ENCODE measurements around the gene FNDC8. TPM values are rescaled to one million over a fixed set of nuclear protein-coding genes. Genes with fewer than 3 reads are reported as not detected.

Gene FNDC8
- polyA plus RNA-seq (ENCODE audit: low read depth in 6 of 6), result not detected

DNA sequence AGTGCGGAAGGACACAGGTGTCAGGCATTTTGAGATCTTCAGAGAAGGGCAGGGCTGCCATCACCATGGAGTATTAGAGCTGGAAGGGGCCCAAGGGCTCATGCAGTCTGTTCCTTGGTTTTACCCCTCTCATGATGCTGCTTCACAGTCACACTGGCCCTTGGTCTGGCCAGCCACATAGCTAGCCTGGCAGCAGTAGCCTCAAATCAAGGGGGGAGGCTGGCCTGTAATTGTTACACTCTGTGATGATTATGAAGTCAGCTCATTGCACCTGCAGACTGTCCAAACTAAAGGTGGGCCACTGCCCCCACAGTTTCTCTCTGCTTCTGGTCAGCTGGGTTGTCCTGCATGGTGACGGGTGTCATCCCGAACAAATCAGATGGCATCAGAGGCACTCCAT lies at the start of gene FNDC8:
Gene FNDC8 (plus strand): TSS at position 301 of the 400 bp plus-strand sequence. CDS start 79 bp downstream, at position 380.
- H3K36me3 Mint-ChIP-seq, result no peaks in the 10 kb centered on the region
- H3K27ac Mint-ChIP-seq, result peak within 1 kb of the TSS in 1 of 6 donors; percentile 42
- DNase-seq (no peak), ATAC-seq (ENCODE audit: low read depth in 2 of 2) (no peak)
- H3K9me3 Mint-ChIP-seq, result no peaks in the 10 kb centered on the region
- H3K4me1 Mint-ChIP-seq, result peaks cover 16 to 28% (median 21%) of the 10 kb centered on the region in 3 donors
- H3K4me3 Mint-ChIP-seq, result peak within 1 kb of the TSS in 7 of 8 donors; percentile 10 to 94 (median 56)
- no peaks in the 10 kb centered on the region for H3K27me3 Mint-ChIP-seq

DNA sequence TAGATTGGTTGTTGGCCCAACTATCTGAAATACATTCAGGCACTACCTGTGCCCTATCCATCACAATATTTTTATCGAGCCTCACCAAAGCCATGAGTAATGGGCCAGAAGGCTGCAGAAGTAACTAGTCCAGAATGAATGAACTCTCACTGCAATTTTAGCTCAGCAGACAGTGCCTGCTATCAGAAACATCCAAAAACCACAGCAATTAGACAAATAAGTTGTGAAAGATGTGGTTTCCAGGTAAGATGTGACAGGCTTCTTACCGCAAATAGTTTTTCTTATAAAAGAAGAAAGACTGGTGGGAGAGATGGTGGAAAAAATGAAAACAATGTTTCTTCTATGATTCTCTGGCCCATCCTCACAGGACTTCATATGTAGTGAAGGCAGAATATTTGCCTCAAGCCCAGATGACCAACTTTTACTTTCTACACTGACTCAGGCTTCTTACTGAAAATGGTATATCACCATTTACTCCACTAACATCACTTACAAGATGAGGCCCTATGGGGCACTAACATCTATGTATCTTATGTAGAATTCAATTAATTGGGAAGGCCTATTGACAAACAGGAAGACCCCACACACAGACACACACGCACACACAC lies 48.1 kb upstream of the FNDC8 start:
- no peak for DNase-seq

DNA sequence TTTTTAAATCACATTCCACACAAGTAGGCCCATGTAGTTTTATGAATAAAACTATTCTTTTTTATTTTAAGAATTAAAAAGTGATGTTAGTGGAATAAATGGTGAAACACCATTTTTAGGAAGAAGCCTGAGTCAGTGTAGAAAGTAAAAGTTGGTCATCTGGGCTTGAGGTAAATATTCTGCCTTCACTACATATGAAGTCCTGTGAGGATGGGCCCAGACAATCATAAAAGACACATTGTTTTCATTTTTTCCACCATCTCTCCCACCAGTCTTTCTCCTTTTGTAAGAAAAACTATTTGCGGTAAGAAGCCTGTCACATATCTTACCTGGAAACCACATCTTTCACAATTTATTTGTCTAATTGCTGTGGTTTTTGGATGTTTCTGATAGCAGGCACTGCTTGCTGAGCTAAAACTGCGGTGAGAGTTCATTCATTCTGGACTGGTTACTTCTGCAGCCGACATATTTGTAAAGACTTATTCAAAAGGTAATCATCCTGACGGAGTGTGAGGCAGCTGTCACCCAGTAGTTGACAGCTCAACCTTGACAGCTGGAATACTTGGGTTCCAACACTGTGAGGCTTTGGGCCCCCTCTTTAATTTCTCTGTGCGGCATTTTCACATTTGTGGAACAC lies 47.3 kb upstream of the FNDC8 start:
- H3K4me3 Mint-ChIP-seq, result no peak overlapping the region
- peaks cover 14 to 27% (median 19%) of the 10 kb centered on the region in 3 donors for H3K4me1 Mint-ChIP-seq
- H3K36me3 Mint-ChIP-seq, result no peaks in the 10 kb centered on the region
- H3K27ac Mint-ChIP-seq, result peak overlapping the region in 2 of 6 donors; percentile 44 to 49
- no peaks in the 10 kb centered on the region for H3K27me3 Mint-ChIP-seq
- H3K9me3 Mint-ChIP-seq, result no peaks in the 10 kb centered on the region
- no peak for DNase-seq
- ATAC-seq (ENCODE audit: low read depth in 2 of 2), result no peak

More for the DNA sequence above, 48.1 kb upstream of the FNDC8 start:
- Mint-ChIP-seq H3K4me3 (no peak overlapping the region), H3K4me1 (peaks cover 16 to 35% (median 26%) of the 10 kb centered on the region in 3 donors), H3K27me3 (no peaks in the 10 kb centered on the region), H3K36me3 (no peaks in the 10 kb centered on the region), H3K9me3 (no peaks in the 10 kb centered on the region), H3K27ac (peak overlapping the region in 2 of 6 donors; percentile 44 to 49)
- no peak for ATAC-seq (ENCODE audit: low read depth in 2 of 2)

DNA sequence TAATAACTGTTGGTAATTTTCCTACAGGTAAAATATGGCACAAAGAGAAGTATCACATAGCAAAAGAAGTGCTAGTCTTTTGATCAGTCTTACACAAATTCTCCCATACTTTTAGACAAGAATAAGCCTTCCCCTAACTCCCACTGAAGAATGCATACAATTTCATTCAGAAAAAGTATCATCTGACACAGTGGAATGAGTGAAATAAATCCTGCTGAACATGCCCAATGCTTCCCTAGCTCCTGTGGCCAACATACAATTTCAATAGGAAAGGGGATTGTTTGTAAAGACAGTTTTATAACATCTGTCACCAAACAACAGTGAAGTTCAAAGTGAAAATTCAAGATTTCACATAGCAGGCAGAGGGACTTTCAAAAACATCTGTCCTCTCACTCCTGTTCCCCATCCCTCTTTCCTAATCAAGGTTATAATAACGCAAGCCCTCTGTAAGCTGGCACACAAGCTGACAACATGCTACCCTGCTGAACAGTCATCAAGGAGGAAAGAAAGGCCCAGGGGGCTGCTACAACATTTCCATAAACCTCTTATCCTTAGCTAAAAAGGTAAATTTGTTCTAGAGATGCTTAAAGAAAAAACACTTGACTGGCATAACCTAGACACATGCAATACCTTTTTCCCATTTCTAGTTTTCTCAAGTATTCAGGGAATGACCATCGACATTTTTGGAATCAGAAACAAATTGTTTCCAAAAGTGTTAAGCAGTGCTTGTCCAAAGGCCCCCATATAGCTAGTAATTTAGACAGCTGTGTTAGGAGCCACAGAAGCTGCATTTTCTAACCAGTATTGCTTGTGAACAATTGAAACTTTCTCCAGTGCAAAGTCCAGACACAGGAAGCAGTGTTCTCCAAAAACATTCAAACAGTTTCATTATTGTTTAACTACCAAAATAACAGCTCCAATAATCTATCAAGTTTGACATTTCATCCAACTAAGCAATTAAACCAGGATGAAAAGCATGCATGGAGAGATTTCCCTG lies 46.4 kb upstream of the FNDC8 start:
- H3K4me3 Mint-ChIP-seq, result no peak overlapping the region
- no peaks in the 10 kb centered on the region for H3K9me3 Mint-ChIP-seq
- no peaks in the 10 kb centered on the region for H3K36me3 Mint-ChIP-seq
- H3K4me1 Mint-ChIP-seq, result peaks cover 5 to 22% (median 10%) of the 10 kb centered on the region in 3 donors
- DNase-seq (no peak), ATAC-seq (ENCODE audit: low read depth in 2 of 2) (no peak)
- H3K27ac Mint-ChIP-seq, result peak overlapping the region in 2 of 6 donors; percentile 4 to 17
- H3K27me3 Mint-ChIP-seq, result no peaks in the 10 kb centered on the region

DNA sequence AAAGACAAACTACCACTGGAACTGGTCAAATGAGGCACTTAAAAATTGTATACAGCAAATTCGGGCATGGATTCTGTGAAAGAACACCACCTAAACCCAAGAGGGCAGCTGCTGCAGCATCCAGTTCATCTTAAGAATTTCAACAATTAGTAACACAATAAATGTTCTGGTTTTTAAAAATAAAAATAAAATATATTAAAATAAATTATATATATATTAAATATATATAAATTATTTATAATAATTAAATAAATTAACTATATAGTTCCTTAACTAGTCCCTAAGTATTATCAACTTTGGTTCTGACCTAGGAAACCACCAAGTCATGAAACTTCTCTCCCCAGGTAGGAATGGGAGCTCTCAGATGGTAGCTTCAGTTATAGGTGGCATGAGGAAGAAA lies 44.5 kb upstream of the FNDC8 start:
- Mint-ChIP-seq H3K36me3 (no peaks in the 10 kb centered on the region), H3K9me3 (no peaks in the 10 kb centered on the region), H3K4me3 (no peak overlapping the region), H3K4me1 (peaks cover 4 to 35% (median 10%) of the 10 kb centered on the region in 3 donors), H3K27me3 (no peaks in the 10 kb centered on the region), H3K27ac (no peak overlapping the region)
- ATAC-seq (ENCODE audit: low read depth in 2 of 2) (no peak), DNase-seq (no peak)

DNA sequence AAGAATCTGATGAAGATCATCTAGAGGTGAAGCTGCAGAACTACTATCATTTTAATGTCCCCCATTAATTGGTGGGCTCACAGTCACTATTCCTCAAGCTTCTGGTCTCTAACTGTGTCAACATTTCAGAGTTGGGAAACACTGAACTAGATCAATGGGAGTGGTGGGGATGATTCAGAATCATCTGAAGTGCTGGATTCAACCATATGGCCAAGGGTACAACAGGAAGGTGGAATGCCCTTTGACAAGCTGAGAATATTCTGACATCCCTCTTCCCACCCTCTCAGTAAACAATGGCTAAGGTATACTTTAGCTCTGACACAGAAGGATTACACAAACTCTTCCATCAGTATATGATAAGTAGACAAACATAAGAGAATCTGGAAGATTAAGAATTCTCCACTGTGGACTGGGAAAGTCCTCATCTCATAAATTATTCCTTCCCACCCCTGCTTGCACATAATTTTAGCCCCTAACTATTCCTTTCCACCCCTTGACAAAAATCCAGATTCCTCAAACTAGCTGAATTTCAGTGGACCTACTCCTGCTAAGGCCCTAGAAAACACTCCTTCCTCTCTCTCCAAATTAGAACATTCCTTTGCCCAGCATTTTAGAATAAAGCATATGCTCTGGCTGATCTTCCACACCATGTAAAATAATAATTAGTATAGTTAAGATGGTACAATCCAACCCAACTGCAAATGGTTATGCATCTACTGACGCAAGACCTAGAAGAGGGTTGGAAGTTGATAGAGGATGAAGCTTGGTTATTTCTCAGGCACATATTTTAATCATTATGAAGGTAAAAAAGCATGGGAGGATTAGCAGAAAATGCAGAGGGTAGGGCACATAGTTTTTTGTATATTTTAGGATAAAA lies 41.6 kb upstream of the FNDC8 start:
- ATAC-seq (ENCODE audit: low read depth in 2 of 2) (no peak), DNase-seq (no peak)
- H3K27me3 Mint-ChIP-seq, result no peaks in the 10 kb centered on the region
- no peaks in the 10 kb centered on the region for H3K9me3 Mint-ChIP-seq
- peak overlapping the region in 1 of 6 donors; percentile 13 for H3K27ac Mint-ChIP-seq
- peaks cover 0 to 23% (median 9%) of the 10 kb centered on the region in 3 donors for H3K4me1 Mint-ChIP-seq
- H3K36me3 Mint-ChIP-seq, result no peaks in the 10 kb centered on the region
- H3K4me3 Mint-ChIP-seq, result no peak overlapping the region

DNA sequence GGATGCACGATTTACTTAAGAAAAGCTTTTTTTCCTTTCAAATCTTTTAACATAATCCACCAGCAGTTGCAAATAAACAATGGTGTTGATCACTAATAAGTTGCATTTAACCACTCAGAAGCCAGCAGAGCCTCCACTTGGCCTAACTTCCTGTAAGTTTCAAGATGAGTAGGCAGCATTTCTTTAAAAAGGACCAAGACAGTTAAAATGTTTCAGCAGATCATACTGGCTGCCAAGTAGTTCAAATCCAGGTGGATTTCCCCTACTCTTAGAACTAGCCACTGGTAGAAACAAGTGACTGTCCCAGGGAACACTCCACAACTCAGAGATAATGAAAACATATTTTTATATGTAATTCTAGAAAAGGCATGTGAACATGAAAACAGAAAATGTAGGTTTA lies 40.9 kb upstream of the FNDC8 start:
- ATAC-seq (ENCODE audit: low read depth in 2 of 2) (no peak), DNase-seq (no peak)
- Mint-ChIP-seq H3K4me1 (peaks cover 0 to 23% (median 9%) of the 10 kb centered on the region in 3 donors), H3K4me3 (no peak overlapping the region), H3K27ac (peak overlapping the region in 2 of 6 donors; percentile 31 to 36), H3K36me3 (no peaks in the 10 kb centered on the region), H3K9me3 (no peaks in the 10 kb centered on the region), H3K27me3 (no peaks in the 10 kb centered on the region)

DNA sequence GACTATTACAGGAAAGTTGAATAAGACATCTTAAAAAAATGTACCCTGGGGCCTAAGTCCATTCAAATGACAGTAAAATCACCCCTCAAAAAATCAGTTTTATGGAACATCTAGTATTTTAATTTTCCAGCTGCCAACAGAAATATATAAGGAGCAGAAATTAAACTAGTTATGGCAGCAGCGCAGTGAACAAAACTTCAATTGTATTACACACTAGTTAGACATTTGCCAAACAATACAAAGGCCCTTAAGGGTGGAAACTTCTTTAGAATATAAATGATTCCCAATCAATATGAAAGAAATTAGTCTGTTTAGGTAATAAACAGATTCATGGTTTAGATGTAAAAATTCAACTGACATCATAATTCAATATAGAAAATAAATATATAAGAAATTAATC lies 39.8 kb upstream of the FNDC8 start:
- H3K36me3 Mint-ChIP-seq, result no peaks in the 10 kb centered on the region
- ATAC-seq (ENCODE audit: low read depth in 2 of 2) (no peak), DNase-seq (no peak)
- H3K4me3 Mint-ChIP-seq, result no peak overlapping the region
- H3K9me3 Mint-ChIP-seq, result no peaks in the 10 kb centered on the region
- no peaks in the 10 kb centered on the region for H3K27me3 Mint-ChIP-seq
- H3K27ac Mint-ChIP-seq, result no peak overlapping the region
- peaks cover 0 to 29% (median 9%) of the 10 kb centered on the region in 3 donors for H3K4me1 Mint-ChIP-seq

DNA sequence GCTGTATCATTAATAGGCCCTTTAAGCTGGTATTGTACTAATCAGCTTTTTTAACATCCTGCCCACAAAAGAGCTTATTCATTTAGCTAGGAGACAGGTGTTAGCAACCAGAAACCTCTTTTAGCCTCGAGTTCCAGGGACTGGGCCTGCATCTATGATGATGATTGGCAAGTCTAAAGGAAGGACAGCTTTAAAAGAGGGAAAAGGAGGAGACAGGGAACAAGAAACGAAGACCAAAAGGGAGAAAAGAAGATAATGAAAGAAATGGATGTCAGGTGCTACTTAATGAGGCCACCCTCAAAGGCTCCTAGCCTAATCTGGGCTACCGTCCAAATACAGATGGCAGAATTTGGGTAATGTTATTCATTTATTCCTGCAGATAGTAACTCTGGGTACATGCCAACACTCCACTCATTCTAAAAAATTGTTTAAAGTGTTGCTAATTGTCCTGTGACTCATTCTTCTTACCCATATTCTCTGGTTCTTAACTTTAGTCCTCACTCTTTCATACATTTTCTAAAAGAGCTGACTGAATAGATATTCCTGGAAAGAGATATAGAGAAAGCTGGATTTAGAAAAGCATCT lies 39.2 kb upstream of the FNDC8 start:
- peak overlapping the region in 1 of 8 donors; percentile 59 for H3K4me3 Mint-ChIP-seq
- no peak for DNase-seq
- no peak for ATAC-seq (ENCODE audit: low read depth in 2 of 2)
- no peaks in the 10 kb centered on the region for H3K36me3 Mint-ChIP-seq
- H3K9me3 Mint-ChIP-seq, result no peaks in the 10 kb centered on the region
- no peaks in the 10 kb centered on the region for H3K27me3 Mint-ChIP-seq
- H3K4me1 Mint-ChIP-seq, result peaks cover 0 to 34% (median 13%) of the 10 kb centered on the region in 3 donors
- H3K27ac Mint-ChIP-seq, result peak overlapping the region in 2 of 6 donors; percentile 65 to 79

DNA sequence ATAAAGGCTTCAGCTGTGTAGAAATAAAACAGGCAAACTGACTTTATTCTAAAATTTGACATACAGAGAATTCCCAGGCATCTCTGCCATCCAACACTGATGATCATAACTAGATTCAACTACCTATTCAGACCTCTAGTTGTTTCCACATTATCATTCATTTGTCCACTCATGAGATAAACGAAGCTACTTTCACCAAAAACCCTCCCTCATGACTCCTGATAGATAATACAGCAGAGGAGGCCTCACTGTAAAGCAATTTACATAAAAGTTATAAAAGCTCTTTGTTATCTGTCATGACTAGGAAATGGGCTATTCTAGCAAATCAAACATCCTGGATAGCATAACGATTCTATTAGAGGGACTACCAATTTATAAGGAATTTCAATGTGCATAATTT lies 38.3 kb upstream of the FNDC8 start:
- H3K27ac Mint-ChIP-seq, result peak overlapping the region in 1 of 6 donors; percentile 7

DNA sequence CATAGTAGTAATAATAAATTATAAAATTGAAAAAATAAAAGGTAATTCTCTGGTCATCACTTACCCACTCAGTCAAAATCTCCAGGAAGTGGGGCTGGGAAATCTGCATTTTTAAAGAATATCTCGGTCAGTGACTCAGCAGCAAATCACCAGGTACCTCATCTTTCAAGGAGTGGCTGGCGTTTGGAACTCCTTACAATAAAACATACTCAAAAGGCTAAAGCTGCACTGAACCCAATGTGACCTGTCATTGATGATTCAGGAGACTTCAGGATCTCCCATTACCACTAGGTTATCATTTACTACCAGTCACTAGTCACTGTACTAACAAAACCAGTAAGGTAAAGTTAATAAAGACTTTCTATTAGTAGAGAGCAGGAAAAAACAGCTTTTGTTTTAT lies 36.4 kb upstream of the FNDC8 start:
- Mint-ChIP-seq H3K4me3 (no peak overlapping the region), H3K9me3 (no peaks in the 10 kb centered on the region), H3K36me3 (no peaks in the 10 kb centered on the region), H3K27me3 (no peaks in the 10 kb centered on the region), H3K4me1 (peaks cover 16 to 46% (median 36%) of the 10 kb centered on the region in 3 donors), H3K27ac (no peak overlapping the region)
- DNase-seq, result no peak
- ATAC-seq (ENCODE audit: low read depth in 2 of 2), result no peak

More for the DNA sequence above, 38.3 kb upstream of the FNDC8 start:
- peak overlapping the region in 1 of 8 donors; percentile 54 for H3K4me3 Mint-ChIP-seq
- H3K9me3 Mint-ChIP-seq, result no peaks in the 10 kb centered on the region
- DNase-seq (no peak), ATAC-seq (ENCODE audit: low read depth in 2 of 2) (no peak)
- no peaks in the 10 kb centered on the region for H3K36me3 Mint-ChIP-seq
- H3K27me3 Mint-ChIP-seq, result no peaks in the 10 kb centered on the region
- peaks cover 5 to 43% (median 22%) of the 10 kb centered on the region in 3 donors for H3K4me1 Mint-ChIP-seq

DNA sequence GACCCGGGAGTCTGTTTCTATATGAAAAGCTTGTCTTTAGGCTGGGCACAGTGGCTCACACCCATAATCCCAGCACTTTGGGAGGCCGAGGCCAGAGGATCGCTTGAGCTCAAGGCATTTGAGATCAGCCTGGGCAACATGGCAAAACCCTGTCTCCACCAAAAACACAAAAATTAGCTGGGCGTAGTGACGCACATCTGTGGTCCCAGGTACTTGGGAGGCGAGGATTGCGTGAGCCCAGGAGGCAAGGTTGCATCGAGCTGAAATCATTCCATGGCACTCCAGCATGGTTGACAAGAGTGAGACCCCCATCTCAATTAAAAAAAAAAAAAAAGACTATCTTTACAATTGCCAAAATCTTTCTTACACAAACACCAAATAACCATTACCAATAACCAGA lies 35.3 kb upstream of the FNDC8 start:
- no peak for ATAC-seq (ENCODE audit: low read depth in 2 of 2)

More for the DNA sequence above, 35.3 kb upstream of the FNDC8 start:
- H3K4me1 Mint-ChIP-seq, result peaks cover 16 to 40% (median 34%) of the 10 kb centered on the region in 3 donors
- no peak for DNase-seq
- H3K4me3 Mint-ChIP-seq, result peak overlapping the region in 1 of 8 donors; percentile 41
- no peaks in the 10 kb centered on the region for H3K36me3 Mint-ChIP-seq
- H3K27me3 Mint-ChIP-seq, result no peaks in the 10 kb centered on the region
- H3K27ac Mint-ChIP-seq, result peak overlapping the region in 2 of 6 donors; percentile 66 to 98
- H3K9me3 Mint-ChIP-seq, result no peaks in the 10 kb centered on the region
